ENCODE measurements around the gene CRX.
A peak's percentile ranks its signal among the peaks of the same experiment; 100 is the strongest.
"Not testable (repeated sequence)": the region's sequence is repeated elsewhere in the genome, so short reads cannot be mapped to it uniquely, and the experiment has no call there.

CRX gene

DNA sequence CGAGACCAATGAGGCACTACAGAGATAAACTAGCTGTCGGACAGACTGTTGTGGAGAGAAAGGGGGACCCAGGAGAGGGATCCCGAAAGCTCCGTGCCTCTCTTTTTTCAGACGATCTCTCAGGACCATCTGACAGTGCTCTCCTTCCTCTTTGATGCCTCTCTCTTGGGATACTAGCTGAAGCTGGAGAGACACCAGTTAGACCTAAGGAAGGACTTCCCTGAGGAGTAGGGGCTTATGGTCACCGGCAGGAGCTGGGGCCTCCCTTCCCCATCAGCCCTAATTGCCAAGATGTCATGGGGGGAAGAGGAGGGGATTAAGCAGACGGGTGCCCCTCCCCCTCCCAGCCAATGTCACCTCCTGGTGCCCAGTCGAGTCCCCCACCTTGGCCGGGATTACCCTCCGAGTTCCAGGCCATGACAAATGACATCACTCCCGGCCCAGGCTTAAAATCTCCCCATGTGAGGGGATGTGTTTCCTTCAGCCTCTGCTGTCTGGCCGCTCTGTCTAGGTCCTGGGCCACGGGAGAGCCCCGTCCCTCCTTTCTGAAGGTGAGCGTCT lies at the start of gene CRX:
CRX (plus strand) TSS at position 478 of the 561 bp plus-strand sequence. CDS start 12,507 bp downstream, outside the sequence.
- DNase-seq = no peak

DNA sequence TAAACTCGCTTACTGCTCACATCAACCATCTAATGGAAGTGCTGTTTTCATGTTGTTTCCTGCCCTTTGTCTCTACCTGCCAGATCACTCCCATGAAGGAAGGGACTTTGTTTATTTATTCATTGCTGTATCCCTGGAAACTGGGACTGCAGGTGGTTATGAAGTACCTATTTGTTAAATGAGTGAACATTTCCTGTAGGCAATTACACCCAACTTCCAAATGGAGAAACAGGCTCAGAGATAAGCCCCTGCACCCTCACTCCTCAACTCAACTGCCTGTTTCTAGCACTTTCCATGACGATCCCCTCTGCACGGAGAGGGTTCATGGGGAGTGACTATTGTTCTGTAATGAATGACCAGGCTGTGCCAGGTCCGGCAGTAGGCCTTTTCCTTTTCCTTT lies 45.2 kb upstream of the CRX start:
- no peak for DNase-seq

DNA sequence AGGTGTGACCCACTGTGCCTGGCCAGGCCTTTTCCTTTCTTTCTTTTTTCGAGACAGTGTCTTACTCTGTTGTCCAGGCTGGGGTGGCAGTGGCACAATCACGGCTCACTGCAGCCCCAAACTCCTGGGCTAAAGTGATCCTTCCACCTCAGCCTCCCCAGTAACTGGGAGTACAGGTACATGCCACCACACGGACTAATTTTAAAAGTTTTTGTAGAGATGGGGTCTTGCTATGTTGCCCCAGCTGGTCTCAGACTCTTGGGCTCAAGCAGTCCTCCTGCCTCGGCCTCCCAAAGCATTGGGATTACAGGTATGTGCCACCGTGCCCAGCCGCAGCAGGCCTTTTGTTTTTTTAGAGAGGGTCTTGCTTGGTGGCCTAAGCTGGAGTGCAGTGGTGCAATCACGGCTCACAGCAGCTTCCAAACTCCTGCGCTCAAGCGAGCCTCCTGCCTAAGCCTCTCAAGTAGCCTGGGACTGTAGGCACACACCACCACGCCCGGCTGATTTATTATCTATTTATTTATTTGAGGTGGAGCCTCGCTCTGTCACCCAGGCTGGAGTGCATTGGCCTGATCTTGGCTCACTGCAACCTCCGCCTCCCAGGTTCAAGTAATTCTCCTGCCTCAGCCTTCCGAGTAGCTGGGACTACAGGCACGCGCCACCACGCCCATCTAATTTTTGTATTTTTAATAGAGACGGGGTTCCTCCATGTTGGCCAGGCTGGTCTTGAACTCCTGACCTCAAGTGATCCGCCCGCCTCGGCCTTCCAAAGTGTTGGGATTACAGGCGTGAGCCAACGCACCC lies 44.3 kb upstream of the CRX start:
- not testable (repeated sequence) for DNase-seq

DNA sequence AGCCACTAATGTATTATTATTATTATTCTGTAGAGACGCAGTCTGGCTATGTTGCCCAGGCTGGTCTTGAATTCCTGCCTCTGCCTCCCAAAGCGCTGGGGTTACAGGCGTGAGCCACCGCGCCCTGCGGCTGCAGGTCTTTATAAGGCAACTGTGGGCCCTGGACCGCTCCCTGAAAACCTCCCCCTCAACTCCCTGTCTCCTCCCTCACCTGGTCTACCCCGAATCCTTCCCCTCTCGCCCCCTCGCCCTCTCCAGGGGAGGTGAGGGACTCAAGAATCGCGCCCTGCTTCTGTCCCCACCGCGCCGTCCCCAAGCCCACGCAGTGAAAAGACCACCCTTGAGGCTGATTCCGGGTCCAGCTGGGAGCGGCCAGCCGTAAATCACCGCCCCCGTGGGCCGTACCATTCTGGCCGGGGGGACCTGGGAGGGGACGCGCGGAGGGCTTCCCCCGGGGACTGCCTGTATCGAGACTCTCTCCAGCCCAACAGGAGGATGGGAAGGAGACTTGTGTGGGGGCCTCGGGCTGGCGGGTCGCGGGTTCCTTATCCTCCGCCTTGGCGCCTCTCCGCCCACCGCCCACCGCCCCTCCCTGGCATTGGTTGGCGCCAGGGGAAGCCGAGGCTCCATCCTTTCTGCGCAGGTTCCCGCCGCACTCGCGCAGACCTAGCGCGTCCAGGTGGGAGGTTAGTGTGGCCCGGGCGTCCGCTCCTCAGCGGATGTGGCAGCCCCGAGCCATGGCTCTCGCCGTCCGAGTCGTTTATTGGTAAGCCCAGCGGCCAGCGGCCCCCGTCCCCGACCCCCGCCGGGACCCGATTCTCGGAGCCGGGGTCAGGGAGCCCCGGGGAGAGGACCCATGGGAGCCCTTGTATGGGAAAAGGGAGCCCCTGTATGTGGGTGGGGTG lies 43.4 kb upstream of the CRX start, which contains the start of gene SELENOW:
SELENOW (plus strand) TSS at position 655 of the 905 bp plus-strand sequence; CDS start at position 738, 83 bp downstream.
- peak; percentile 65 for DNase-seq

DNA sequence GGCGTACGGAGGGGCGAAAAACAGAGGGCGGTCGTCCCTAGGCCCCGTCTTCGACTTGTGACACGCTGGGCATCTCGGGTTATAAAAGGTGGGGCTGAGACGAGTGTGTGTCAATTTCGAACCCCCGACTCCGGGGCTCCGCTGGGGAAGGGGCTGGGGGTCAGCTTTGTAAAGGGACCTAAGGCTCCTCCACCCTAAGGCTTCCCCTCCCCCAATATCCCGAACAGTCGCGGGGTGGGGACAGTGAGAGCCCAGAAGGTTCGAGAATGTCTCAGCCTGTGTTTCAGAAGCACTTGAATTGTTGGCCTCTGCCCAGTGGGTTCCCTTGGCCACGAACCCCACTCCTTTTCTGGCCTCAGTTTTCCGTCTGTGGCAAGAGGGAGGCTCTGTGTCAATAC lies 42.8 kb upstream of the CRX start:
- peak; percentile 9 for DNase-seq

DNA sequence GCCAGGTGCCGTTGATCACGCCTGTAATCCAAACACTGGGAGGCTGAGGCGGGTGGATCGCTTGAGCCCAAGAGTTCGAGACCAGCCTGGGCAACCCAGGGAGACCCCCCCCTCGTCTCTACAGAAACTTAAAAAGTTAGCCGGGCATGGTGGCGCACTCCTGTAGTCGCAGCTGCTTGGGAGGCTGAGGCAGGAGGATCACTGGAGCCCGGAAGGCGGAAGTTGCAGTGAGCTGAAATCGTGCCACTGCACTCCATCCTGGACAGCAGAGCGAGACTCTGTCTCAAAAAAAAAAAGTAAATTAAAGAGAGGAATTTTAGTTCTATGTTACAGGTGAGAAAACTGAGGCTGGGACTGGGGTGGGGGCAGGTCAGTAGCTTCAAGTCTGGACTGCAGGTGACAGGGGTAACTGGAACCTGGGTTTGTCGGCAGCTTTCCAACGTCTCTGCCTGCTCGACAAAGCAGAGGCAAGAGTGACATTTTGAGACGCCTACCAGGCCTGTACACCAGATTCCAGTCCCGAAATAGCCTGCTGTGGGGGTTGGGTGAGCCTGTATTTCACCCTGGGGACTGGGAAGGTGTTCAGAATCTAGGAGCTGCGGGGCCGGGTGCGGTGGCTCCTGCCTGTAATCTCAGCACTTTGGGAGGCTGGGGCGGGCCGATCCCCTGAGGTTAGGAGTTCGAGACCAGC lies 42.1 kb upstream of the CRX start:
- no peak for DNase-seq

DNA sequence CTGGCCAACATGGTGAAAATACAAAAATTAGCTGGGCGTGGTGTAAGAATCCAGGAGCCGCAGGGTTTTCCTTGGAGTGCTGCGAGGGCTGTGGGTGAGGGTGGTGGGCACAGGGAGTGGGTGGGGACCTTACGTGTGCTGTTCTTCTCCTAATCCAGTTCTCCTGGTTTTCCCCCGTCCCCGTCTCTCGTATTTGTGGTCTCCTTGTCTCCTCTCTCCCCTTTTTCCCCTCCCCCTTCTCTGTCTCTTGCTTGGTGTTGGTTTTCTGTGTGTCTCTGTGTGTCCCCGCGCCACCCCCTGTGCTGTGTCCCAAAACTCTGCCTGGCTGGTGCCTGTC lies 41.6 kb upstream of the CRX start:
- DNase-seq = no peak

DNA sequence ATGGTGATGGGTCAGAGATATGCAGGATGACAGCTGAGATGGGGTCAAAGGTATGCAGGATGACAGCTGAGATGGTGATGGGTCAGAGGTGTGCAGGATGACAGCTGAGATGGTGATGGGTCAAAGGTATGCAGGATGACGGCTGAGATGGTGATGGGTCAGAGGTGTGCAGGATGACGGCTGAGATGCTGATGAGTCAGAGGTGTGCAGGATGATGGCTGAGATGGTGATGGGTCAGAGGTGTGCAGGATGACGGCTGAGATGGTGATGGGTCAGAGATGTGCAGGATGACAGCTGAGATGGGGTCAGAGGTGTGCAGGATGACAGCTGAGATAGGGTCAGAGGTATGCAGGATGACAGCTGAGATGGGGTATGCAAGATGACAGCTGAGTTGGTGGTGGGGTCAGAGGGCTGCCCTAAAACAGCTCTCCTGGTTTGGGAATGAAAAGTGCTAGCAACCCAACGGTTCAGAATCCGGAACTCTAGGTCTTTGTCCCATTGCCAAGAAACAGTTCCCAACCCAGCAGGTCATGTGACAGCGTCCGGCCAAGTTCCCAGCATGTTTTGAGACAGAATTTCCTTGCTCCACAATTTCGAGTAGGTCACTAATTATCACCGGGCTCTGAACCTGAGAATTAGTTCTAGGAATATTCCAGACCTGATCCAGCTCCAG lies 40.0 kb upstream of the CRX start:
- no peak for DNase-seq

DNA sequence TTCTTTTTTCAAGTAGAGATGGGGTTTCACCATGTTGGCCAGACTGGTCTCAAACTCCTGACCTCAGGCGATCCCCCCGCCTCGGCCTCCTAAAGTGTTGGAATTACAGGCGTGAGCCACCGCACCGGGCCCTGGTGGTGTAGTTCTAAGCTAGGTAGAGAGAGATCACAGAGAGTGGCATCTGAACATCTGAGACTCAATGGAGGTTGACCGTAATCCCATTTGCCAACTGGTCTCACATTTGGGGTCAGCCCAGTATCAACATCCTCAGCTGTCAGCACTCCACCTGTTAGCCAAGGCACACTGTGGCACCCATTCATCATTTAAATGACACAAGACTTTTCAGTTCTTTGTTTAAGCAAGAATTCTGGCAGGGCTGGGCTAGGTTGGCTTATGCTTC lies 35.2 kb upstream of the CRX start:
- no peak for DNase-seq

DNA sequence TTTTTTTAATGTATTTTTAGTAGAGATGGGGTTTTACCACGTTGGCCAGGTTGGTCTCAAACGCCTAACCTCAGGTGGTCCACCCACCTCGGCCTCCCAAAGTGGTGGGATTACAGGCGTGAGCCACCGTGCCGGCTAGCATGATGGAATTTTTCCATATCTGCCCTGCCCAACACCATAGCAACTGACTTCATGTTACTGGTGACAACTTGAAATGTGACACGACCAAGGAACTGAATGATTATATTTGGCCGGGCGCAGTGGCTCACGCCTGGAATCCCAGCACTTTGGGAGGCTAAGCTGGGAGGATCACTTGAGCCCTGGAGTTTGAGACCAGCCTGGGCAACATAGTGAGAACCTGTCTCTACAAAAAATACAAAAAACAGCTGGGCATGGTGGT lies 34.4 kb upstream of the CRX start:
- not testable (repeated sequence) for DNase-seq

DNA sequence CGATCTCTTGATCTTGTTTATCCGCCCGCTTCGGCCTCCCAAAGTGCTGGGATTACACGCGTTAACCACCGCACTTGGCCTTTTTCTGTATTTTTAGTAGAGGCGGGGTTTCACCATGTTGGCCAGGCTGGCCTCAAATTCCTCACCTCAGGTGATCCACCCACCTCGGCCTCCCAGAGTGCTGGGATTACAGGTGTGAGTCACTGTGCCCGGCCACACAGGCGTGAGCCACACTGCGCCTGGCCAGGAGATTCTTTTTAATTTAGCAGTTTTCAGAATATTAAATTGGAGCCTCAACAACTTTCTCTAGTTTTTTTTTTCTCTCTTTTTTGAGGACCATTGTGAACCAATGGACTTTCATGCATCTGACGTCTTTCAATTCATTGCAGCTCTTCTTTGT lies 31.9 kb upstream of the CRX start:
- DNase-seq = not testable (repeated sequence)

DNA sequence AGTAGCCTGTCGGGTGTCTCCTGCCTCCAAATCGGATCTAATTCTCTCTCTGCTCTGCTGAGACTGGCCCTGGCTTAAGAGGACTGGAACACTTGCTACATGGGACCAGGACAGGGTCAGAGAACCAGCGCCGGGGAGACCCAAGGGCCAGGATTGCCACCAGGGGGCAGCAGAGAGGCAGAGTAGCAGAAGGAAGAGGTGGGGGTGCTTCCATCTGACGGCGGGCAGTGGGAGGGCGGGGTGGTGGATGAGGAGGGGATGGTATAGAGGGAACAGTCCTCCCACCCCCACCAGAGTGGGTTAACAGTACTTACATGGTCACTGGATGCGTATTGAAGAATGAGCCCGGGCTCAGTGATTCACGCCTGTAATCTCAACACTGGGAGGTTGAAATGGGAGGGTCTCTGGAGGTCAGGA lies 31.3 kb upstream of the CRX start:
- DNase-seq = peak; percentile 87

DNA sequence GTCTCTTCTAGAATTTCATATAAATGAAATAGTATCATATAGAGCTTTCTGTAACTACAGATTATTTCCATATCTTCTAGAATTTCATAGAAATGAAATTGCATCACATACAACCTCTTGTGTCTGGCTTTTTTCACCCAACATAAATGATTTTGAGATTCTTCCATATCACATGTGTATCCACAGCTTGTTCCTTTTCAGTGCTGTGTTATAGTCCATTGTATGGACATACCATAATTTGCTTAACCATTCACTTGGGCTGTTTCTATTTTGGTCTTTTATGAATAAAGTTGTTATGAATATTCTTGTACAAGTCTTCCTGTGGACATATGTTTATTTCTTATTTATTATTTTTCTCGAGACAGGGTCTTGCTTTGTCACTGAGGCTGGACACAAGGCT lies 29.1 kb upstream of the CRX start:
- DNase-seq = no peak

DNA sequence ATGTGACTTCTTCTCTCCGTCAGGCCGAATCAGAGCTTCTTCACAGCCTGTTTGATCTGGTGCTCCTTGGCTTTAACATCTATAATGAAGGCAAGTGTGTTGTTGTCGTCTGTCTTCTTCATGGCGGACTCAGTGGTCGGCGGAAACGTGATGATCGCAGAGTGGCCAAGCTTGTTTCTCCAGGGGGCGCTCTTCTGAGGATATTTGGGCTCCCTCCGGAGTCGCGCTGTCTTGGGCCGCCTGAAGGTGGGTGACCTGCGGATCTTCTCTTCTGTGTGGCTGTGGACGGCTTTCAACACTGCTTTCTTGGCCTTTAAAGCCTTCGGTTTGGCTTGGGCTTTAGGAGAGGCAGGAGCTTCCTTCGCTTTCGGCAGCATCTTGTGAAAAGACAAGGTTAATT lies 27.2 kb upstream of the CRX start:
- no peak for DNase-seq

DNA sequence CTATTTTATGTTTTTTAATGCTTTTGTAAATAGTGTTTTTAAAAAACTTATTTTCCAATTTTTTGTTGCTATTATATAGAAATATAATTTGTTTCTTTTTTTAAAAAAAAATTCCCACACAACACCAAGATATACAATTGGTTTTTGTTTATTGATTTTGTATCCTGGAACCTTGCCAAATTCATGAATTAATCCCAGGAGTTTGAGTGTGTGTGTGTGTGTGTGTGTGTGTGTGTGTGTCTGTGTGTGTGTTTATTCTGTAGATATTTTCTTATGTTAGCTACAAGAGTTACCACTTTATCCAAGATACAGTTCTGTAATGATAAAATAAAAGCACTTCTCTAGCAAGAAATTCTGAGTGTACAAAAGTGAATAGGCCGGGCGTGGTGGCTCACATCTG lies 25.0 kb upstream of the CRX start:
- no peak for DNase-seq

DNA sequence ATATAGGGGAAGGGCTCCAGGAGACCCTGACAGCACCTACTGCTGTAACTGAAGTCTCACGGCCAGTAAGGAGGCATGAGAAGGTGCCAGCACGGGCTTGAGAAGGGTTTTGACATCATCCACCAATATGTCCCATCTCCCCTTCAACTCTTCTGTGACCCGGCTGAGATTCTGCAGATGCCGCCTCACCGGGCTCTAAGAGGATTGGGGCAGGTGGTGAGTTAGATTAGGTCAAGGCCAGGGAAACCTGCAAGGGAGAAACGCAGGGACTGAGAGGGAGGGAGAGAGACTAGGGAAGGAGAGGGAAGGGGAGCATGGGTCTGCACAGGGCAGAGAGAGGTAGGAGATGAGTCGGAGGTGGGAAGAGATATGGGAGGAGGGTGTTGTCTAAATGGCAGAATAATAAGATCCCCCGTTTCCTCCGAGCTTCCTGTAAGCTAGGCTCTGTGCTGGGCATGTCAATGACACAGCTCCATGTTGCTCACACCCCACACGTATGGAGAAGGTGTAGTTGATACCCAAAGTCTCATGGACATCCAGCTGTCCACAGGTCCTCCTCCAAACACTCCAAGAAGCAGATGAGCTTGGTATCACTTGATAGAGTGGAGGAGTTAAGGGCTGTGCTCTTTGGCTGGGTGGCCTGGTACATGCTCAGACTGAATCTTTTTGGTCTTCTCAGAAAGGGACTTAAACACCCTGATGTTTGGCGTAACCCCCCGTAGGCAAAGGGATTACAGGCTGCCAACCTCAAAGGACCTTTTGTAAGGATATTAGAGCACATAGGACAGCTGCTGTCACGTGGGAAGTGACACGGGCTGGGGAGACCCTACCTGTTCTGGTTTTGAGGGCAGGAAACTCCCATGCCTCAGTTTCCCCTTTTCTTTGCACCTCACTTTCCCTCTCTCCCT lies 23.5 kb upstream of the CRX start:
- DNase-seq = no peak

DNA sequence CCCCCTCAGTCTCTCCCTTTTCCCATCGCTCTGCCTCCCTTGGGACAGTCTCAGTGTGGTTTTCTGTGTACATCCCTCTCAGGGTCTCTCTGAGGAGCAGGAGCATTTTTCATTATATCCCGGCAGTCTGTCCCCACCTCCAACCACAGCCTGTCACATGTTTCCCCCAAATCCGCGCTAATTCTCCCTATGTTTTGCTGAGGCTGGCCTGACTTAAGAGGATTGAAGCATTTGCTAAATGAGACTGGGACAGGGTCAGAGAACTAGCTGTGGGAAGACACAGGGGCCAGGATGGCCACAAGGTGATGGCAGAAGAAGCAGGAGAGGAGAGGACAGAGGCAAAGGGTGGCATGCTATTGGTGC lies 22.9 kb upstream of the CRX start:
- DNase-seq = no peak

DNA sequence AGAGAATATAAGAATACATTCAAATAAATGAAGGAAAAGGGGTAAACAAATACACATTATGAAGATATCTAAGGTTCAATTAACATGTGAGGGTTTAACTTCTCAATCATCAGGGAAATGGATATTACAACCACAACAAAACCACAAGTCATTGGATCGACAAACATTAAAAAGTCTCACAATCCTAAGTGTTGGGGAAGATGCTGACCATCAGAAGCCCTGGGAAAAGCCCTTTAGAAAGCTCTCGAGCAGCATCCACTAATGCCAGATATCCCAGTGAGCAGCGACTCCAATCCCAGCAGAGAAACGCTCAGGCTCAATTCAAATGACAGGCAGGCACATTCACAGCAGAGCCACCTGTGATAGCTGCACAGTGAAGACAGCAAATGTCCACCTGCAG lies 20.5 kb upstream of the CRX start:
- no peak for DNase-seq

DNA sequence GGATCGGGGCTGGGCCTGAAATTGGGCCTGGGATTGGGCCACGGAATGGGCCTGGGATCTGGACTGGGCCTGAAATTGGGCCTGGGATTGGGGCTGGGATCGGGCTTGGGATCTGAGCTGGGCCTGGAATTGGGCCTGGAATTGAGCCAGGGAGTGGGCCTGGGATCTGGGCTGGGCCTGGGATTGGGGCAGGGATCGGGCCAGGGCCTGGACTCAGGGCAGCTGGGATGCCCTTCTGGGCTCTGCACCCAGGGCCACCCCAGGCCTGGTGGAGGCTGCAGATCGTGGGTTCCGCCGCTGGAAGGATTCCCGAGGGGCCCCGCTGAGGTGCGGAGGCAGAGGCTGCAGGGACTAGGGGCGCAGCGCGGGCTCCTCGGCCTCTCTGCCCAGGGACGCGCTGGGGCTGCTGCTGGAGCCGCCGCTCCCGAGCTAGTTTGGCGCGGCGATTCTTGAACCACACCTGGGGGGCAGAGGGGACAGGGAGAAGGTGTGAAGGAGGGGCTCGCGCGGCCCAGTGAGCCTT lies 19.2 kb upstream of the CRX start:
- no peak for DNase-seq

DNA sequence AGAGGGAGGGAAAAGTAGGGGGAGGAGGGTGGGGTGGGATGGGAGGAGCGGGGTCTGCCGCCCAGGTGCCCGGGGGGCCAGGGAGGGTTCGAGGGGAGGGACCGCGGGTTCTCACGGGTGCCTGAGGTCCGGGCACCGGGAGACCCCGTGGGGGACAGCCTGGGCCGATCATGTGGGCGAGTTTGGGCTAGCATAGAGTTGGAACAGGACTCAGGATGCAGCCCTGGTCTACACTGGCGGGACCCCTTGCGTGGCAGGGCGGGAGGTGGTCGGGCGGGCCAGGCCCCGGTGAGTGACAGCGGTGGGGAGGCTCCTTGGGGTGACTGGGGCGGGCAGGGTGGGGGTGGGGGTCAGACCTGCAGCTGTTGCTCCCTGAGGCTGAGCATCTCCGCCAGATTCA lies 18.6 kb upstream of the CRX start:
- DNase-seq = not testable (repeated sequence)

DNA sequence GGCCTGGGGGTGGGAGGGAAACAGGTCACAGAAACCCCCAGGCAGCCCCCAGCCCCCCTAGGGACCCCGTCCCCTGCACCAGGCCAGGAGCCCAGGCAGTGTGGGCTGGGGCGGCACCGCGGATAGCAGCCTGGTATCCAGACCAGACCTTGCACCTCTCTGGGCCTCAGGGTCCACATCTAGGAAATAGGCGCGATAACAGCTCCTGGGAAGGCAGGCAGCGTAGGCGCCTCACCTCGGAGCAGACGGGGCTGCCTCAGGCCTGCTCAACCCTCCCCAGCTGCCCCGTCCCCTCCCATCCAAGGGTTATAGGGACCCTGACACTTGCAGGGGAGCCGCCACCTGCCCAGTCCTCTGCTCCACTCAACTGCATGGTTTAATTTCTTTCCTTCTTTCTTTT lies 18.1 kb upstream of the CRX start:
- DNase-seq = not testable (repeated sequence)

Measured in activated T-cell treated with anti-CD3 and anti-CD28 coated beads for 4 hours (primary cell).